Kidney (tissue), 22 donors: Measurements from ENCODE around the gene RIPPLY3. TPM values are rescaled to one million over a fixed set of nuclear protein-coding genes. Genes with fewer than 3 reads are reported as not detected.

Experiments used
- DNase-seq, 5 donors: peaks; one replicate each; pipeline ENCODE4 v3.0.0-alpha.2; 2013 to 2020
- FAIRE-seq: peaks from 2 replicates; lab custom pipeline; 2012; peaks lifted over from hg19 to GRCh38; lab: Jason Lieb, UNC
- H3K27ac ChIP-seq, 2 donors: one replicate each; pipeline ENCODE4 v1.7.0; 2013; ENCODE audit warnings: low read depth in 2 of 2, low read length in 2 of 2, inconsistent platforms in 1 of 2
- H3K27me3 ChIP-seq: one replicate; pipeline ENCODE4 v1.7.1; 2013; ENCODE audit warnings: low read length, inconsistent platforms; ENCODE audit not compliant: control insufficient read depth, insufficient read depth
- H3K36me3 ChIP-seq, 3 donors: one replicate each; pipeline versions ENCODE4 v1.7.0 to v1.7.1; 2013; ENCODE audit warnings: low read length in 3 of 3, control low read depth in 1 of 3, inconsistent platforms in 1 of 3; ENCODE audit not compliant: insufficient read depth in 3 of 3, control insufficient read depth in 2 of 3
- H3K4me1 ChIP-seq, 3 donors: one replicate each; pipeline versions ENCODE4 v1.7.0 to v1.7.1; 2013; ENCODE audit warnings: low read length in 3 of 3, inconsistent platforms in 1 of 3, low read depth in 1 of 3; ENCODE audit not compliant: control insufficient read depth in 2 of 3, insufficient read depth in 2 of 3
- H3K4me3 ChIP-seq, 3 donors: one replicate each; pipeline versions ENCODE4 v1.7.0 to v1.8.1; 2013; ENCODE audit warnings: low read length in 3 of 3, control low read depth in 1 of 3, inconsistent platforms in 1 of 3
- H3K9ac ChIP-seq, 3 donors: one replicate each; pipeline versions ENCODE4 v1.7.0 to v1.7.1; 2013; ENCODE audit warnings: low read length in 3 of 3, control low read depth in 1 of 3, inconsistent platforms in 1 of 3
- H3K9me3 ChIP-seq, 3 donors: one replicate each; pipeline versions ENCODE4 v1.7.0 to v1.7.1; 2013; ENCODE audit warnings: low read length in 3 of 3, control low read depth in 1 of 3, inconsistent platforms in 1 of 3; ENCODE audit not compliant: control insufficient read depth in 2 of 3, insufficient read depth in 1 of 3
- intact Hi-C: fragments of 100-400 bp; cut with DNase I; formaldehyde crosslinking; loops from one replicate; pipeline ENCODE4 v1.11.1; 2022
- long read RNA-seq, 10 donors: library from polyadenylated mRNA in 1 of 10; unstranded in 1 of 10; transcript quantifications; one replicate each; pipeline ENCODE4 v2.0.0 and lab custom pipeline, GENCODE V29; 2021 to 2026
- polyA plus RNA-seq: library from polyadenylated mRNA; stranded (reverse); fragments of 350-450 nt; fragmentation: Illumina TruSeq; extraction: RNeasy Lipid Tissue Mini Kit (QIAGEN cat#74804); gene quantifications from one replicate; pipeline ENCODE4 v1.2.3, GENCODE V29; 2014; ENCODE audit warnings: low read depth, low replicate concordance; ENCODE audit not compliant: insufficient read depth
- total RNA-seq: library from RNA; stranded (reverse); fragmentation: NEBNext Ultra II Directional; extraction: Animal tissue kit (Norgen Biotek cat#: 25700); gene quantifications from one replicate; pipeline ENCODE4 v1.2.1, GENCODE V29; 2021
- TF ChIP-seq, protein P1 (sequence below): IDR thresholded peaks from 3 replicates; pipeline ENCODE4 v1.5.1; 2012; ENCODE audit warnings: mild to moderate bottlenecking, moderate library complexity, borderline replicate concordance; ENCODE audit not compliant: insufficient read depth; ENCODE audit errors: extremely low read depth
- donor health status: control.
- donor health status: control.
- donor health status: control.
- donor health status: control.
- donor health status: control.
- donor health status: DM: yes; HTN: yes; CAD: no.
- donor health status: Normal renal cell carcinoma (clear cell type).

The RIPPLY3 gene, protein sequence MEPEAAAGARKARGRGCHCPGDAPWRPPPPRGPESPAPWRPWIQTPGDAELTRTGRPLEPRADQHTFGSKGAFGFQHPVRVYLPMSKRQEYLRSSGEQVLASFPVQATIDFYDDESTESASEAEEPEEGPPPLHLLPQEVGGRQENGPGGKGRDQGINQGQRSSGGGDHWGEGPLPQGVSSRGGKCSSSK
- total RNA-seq, result 0.31 TPM
- polyA plus RNA-seq, result 0.26 TPM
- long read RNA-seq, donor 1, partial matches to known transcripts, result 0 of 2 reads
- long read RNA-seq, donor 1, other reads (novel, unspliced or antisense), result 0 of 2 reads
- long read RNA-seq, donor 2, partial matches to known transcripts, result 0 of 1 reads
- long read RNA-seq, donor 2, other reads (novel, unspliced or antisense), result 0 of 1 reads
- long read RNA-seq, donor 3, partial matches to known transcripts, result 0 of 1 reads
- long read RNA-seq, donor 3, other reads (novel, unspliced or antisense), result 0 of 1 reads
- long read RNA-seq, donor 4, result 0 reads
- long read RNA-seq, donor 5, result 0 reads
- long read RNA-seq, donor 6, result 0 reads
- long read RNA-seq, donor 7, result 0 reads
- long read RNA-seq, donor 8, partial matches to known transcripts, result 0 of 1 reads
- long read RNA-seq, donor 8, other reads (novel, unspliced or antisense), result 0 of 1 reads
- long read RNA-seq, donor 9, partial matches to known transcripts, result 0 of 2 reads
- long read RNA-seq, donor 9, other reads (novel, unspliced or antisense), result 0 of 2 reads
- long read RNA-seq, donor 10, partial matches to known transcripts, result 30 of 36 reads
- long read RNA-seq, donor 10, other reads (novel, unspliced or antisense), result 5 of 36 reads

DNA sequence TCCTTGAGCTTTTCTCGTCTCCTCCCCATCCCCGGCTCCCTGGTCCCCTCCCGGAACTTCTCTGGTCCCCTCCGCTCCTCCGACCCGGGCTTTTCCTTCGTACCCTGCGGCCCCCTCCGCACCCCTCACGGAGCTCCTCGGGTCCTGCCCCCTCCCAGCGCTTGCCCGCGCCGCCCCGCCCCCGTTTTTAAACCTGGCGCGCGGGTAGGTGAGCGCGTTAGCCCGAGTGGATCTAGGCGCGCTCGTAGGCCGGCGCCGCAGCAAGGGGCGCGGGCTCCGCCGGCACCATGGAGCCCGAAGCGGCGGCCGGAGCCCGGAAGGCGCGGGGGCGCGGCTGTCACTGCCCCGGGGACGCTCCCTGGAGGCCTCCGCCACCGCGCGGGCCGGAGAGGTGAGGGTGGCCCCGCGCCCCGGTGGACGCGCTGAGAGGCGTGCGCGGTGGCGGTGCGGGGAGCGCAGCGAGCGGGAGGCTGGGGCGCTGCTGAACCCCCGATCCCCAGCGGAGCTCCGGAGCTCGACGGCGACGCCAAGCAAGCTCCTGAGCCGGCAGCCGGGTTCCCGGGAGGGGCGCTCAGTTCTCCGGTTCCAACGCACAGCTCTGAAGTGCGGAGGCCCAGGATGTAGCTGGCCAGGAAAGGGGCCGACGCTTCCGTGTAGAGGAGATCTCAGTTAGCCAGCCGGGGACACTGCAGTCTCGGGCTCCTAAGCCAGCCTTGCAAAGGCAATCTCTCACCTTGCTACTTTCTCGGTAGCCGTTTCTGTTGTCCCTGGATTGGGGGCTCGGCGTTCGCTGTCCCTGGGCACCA is at the start of gene RIPPLY3:
RIPPLY3 (plus strand) TSS at position 217 of the 806 bp plus-strand sequence; CDS start at position 288, 71 bp downstream.
- no peak within 1 kb of the TSS for H3K27ac ChIP-seq
- intact Hi-C loops, result no loop called here
- H3K36me3 ChIP-seq, result no peaks in the 10 kb centered on the region
- peaks cover 0 to 6% (median 0%) of the 10 kb centered on the region in 3 donors for H3K4me1 ChIP-seq
- no peak within 1 kb of the TSS for H3K9ac ChIP-seq
- H3K4me3 ChIP-seq, result peak within 1 kb of the TSS in 2 of 3 donors; percentile 43 to 56
- no peak for FAIRE-seq
- H3K9me3 ChIP-seq, result no peaks in the 10 kb centered on the region
- H3K27me3 ChIP-seq, result peaks cover 7% of the 10 kb centered on the region
- DNase-seq, result peak in 3 of 5 donors; percentile 46 to 62 (median 50)
- TF ChIP-seq, protein P1, sequence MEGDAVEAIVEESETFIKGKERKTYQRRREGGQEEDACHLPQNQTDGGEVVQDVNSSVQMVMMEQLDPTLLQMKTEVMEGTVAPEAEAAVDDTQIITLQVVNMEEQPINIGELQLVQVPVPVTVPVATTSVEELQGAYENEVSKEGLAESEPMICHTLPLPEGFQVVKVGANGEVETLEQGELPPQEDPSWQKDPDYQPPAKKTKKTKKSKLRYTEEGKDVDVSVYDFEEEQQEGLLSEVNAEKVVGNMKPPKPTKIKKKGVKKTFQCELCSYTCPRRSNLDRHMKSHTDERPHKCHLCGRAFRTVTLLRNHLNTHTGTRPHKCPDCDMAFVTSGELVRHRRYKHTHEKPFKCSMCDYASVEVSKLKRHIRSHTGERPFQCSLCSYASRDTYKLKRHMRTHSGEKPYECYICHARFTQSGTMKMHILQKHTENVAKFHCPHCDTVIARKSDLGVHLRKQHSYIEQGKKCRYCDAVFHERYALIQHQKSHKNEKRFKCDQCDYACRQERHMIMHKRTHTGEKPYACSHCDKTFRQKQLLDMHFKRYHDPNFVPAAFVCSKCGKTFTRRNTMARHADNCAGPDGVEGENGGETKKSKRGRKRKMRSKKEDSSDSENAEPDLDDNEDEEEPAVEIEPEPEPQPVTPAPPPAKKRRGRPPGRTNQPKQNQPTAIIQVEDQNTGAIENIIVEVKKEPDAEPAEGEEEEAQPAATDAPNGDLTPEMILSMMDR, result no peak

DNA sequence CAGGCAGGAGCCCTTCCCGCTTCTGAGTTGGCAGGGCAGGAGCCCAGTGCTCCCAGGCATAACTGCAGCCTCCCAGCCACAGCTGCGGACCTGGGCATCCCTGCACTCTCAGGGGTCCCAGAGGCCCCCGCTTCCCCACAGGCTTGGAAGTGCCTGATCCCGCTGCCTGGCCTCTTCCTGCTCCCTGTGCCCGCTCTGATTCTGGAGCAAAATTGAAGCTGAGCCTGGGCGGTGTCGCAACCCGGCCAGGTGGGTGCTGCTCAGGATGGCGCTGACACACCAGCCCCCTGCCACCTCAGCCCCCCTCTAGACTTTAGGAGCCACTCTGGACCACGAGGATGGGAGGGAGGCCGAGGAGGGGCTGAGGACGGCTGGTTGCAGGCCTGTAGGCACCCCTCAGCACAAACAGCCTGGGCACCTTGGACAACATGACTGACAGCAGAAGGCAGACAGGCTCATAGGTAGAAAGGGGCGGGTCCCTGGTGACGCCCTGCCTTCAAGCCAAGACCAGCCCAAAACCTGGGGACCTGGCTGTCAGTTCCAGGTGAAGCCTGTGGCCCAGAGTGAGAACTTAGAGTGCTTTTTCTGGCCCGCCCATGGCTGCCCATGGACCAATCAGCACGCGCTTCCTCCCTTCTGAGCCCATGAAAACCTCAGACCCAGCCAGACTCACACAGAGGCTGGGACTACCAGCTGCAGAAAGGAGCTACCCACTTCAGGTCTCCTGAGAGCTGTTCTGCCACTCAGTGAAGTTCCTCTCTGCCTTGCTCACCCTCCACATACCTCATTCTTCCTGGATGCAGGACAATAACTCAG is 47.3 kb upstream of the RIPPLY3 start:
- no peak overlapping the region for H3K4me3 ChIP-seq
- H3K9ac ChIP-seq, result no peak overlapping the region
- peaks cover 0 to 4% (median 0%) of the 10 kb centered on the region in 3 donors for H3K36me3 ChIP-seq
- H3K9me3 ChIP-seq, result no peaks in the 10 kb centered on the region
- no peak for FAIRE-seq
- H3K27ac ChIP-seq, result no peak overlapping the region
- H3K4me1 ChIP-seq, result no peaks in the 10 kb centered on the region
- H3K27me3 ChIP-seq, result no peaks in the 10 kb centered on the region
- intact Hi-C loops, result no loop called here
- TF ChIP-seq, protein P1, result no peak
- no peak for DNase-seq

DNA sequence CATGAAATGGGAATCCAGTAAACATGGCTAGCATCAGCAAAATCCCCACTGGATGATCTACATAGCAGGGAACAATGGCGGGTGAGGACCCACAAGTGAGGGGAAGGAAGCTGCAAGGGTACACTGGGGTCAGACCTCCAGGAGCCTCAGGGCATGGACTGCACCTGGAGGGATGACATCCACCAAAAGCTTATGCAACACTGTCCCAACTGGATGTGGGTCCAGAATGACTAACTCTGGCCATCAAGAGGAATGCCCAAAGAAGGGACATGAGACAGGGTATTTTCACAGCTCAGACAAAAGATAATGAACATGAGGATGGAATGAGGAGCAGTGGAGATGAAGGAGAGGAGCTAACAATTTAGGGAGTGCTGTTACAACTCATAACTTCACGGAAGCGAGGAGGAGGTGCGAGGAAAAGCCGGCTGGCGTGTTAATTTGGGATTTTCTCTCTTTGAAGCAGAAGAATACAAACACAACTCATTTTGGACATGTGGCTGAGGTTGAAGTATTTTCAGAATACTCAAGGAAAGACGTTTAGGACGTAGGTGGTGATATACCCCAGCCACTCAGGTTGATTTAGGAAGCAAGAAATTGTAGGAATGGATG is 45.7 kb upstream of the RIPPLY3 start:
- H3K36me3 ChIP-seq, result peaks cover 0 to 4% (median 0%) of the 10 kb centered on the region in 3 donors
- no peaks in the 10 kb centered on the region for H3K27me3 ChIP-seq
- no peak overlapping the region for H3K4me3 ChIP-seq
- intact Hi-C loops, result no loop called here
- H3K27ac ChIP-seq, result no peak overlapping the region
- no peak for FAIRE-seq
- no peak overlapping the region for H3K9ac ChIP-seq
- DNase-seq, result no peak
- TF ChIP-seq, protein P1, result no peak
- H3K4me1 ChIP-seq, result no peaks in the 10 kb centered on the region
- no peaks in the 10 kb centered on the region for H3K9me3 ChIP-seq
